HG03066 (cell line): ENCODE results near the gene DSCAM.

ENCODE experiments used
- ATAC-seq: cut with Tn5 transposase; IDR thresholded peaks from one replicate; pipeline ENCODE4 v1.9.1; 2021; ENCODE audit warnings: low read depth; ENCODE audit not compliant: unreplicated experiment

DSCAM gene

DNA sequence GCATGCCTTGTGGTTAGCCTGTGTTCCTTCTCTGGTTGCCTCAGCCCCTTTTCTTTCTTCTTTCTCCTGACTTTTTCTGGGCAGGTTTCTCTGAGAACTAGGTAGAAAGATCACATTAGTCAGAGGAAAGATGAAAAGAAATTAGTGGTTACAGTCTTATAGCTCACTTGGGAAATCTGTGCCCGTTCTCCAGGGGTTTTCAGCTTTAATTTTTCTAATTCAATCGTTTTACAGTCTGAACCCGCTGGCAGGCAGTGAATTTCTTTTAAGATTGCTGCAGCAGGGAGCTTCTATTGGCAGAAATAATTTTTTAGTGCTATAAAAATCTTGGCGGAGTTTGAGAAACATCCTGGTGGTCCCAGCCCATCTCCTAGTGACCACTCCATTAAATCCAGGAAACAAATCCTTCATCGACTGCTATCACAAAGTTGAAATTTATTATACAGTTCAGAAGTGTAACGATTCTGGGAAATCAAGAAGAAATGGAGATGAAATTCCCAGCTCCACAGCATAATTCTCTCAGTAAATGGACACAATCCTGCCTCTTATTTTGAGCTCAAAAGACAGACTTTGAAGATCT, 866.6 kb downstream of the DSCAM start:
- ATAC-seq, result no peak

DNA sequence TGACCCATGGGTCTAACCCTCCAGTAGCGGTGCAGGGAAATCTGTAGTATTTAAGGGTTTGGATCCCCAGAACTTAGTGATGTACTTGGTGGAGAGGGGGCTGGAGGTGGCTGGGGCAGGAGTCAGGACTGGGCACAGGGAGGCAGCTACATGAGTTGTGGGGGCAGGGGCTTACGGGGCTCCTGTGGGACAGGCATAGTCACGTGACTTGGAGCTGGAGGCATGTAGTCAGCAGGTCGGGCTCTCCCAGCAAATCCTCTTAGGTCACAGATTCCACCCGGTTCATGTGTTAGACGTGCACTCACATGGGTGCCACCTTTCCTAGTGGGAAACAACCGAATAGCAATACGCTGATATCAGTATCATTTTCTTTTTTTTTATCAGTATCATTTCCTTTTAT, 867.6 kb downstream of the DSCAM start:
- ATAC-seq, result no peak

DNA sequence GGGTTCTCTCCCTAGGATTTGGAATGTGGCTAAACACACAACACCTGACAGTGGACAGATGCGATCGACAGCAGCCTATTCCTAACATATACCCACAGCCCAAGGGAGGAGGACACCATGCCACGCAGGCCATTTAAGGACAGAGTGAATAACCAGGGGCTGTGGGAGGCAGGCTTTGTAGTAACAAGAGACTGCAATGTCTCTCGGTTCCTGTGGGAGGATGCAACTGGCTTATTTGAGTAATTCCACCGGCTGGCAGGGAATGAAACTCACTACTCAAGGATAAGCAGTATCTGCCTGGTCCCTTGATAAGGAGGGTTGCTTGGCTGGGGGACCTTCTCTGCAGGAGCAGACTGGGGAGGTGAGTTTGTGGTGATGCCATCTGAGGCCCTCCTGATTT, 870.2 kb downstream of the DSCAM start:
- no peak for ATAC-seq

DNA sequence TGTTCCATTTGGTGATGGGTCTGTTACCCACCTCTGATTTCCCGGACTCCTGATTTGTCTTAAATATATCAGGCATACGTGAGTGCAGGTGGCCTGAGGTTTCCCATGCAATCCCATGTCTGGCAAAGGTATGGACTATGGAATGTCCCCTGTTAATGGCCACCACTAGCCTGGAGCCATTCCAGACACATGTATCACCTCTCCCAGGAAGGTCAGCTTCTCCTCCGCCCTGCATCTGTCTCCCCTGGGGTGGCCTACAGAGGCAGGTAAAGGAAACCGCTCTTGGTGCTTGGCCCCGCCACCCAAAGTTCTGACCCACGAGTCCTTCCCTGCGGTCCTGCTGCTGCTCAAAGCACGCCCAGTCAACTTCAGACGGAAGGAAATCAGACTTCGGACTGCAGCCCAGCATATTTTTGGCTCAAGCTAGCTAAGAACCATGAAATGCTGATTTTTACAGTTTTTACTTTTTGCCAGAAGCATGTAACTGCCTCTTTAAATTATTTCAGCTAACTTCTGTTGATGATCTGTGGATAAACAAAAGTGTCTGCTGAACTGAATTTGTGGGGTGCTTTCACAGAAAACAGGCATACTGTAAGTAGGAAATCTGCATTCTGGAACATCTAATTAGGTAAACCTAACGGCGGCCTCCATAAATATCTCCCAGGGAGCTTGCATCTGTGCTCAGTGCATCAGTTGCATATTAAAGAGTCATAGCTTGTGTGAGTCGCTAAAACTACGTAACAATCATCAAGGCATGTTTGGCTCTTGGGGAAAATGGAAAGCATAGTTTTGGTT, 873.8 kb downstream of the DSCAM start:
- ATAC-seq, result no peak

DNA sequence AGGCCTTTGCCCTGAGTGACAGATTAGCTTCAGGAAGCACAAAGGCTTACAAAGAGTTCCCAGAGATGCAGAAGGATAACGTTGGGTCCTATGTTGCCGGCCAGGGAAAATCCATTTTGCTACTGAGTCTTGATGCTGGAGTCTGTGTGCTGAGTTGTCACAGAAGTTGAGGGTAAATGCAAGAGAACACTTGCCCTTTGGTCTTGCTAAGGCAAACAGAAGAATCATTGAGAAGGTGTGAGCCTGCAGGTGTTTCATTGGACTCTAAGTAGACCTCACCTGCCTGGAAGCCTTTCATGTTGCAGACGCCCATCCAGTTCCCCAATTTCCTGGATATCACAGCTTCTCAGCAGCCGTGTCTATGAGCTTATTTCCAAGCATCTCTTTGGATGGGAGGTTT, 874.5 kb downstream of the DSCAM start:
- ATAC-seq, result no peak

DNA sequence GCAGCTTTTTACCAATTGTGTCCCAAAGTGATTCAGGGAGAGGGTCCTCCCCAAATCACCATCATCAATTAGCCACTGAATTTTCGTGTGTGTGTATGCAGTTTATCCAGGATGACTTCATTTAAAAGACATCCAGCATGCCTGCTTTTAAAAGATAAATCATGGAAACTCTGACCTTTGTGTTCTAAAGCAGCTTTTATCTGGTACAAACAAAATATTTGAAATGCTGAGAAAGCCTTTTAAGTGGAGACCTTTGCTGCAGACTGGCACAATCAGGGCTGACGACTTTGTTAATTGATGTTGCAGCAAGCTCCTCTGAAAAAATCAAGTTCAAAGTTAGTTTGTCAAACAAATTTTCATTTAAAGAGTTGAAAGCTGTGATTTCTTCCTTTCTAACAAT, 875.0 kb downstream of the DSCAM start:
- ATAC-seq, result no peak

DNA sequence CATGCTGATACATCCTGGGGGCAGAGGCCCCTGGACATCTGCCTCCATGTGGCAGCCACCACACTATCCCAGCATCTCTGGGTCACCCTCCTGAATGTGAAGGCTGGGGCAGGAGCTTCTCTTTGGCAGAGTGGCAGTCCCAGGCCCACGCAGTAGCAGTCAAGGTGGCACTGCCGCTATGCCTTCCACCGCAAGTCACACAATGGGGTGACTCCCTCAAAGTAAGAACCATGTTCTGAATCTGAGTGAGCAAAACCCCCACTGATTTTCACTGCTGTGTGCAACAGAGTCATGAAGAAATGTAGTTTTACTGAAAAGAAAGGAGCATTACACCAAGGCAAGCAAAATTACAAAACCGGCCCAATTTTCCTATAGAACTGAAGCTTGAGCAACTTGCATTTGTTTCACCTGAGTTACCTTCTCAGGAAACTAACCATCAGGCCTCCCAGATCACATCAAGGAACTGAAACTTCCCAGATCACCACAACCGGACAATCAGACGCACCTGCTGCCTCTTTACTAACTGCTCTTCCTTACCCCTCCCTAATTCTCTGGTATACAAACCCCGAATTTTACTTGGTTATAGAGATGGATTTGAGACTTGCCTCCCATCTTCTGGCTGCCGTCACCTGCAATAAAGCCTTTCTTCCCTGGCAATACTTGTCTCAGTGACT, 877.1 kb downstream of the DSCAM start:
- no peak for ATAC-seq

DNA sequence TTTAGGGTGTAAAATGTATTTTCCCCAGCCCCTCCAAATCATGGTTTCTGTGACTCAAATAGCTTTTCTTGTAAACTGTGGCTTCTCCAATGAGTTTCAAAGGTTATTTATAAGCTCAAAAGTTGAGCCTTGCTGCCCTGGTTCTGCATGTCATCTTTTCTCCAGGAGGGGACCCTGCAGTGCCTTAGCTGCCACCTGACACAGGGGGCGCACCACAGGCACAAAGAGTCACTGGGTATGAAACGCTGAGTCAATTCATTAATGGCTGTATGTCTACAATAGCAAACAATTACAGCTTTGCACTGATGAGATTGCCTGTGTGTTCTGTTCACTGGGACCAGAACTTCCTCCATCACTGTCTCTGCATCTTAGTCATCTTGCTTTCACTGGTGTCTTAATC, 878.9 kb downstream of the DSCAM start:
- no peak for ATAC-seq

DNA sequence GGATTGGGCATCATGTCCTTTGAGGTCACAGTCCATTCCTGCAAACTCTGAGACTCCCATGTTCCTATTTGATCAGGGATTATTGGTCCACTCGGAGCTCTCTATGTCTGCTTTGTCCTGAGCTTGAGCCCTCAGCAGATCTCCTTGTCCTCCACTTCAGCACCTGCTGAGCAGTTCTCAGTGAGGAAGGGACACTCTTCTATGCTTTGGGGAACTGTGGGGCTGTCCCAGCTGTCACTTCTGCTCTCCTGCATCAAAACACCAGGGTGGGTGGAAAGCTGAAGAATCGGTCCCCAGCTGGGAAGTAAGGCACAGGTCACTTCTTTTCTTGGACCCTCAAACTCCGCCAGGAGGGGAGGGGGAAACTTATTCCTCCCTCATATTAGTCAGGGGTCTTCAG, 880.2 kb downstream of the DSCAM start:
- no peak for ATAC-seq

DNA sequence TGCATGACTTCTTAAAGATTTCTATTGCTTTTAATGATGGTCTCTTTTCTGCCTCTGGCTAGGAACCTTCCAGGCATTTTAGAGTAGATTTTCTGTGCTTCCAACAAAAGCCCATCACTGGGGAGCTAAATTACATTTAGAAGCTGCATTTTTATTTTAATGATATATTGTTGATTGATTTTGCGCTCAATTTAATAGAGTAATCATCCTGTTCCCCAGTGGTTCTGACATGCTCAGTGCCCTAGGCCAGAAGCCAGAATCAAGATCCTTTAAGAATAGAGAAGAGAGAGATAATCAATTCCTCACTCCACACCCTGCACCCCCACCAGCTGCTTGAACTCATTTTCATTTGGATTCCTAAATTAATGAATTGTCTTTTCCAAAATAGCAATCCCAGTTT, 881.9 kb downstream of the DSCAM start:
- ATAC-seq, result no peak

DNA sequence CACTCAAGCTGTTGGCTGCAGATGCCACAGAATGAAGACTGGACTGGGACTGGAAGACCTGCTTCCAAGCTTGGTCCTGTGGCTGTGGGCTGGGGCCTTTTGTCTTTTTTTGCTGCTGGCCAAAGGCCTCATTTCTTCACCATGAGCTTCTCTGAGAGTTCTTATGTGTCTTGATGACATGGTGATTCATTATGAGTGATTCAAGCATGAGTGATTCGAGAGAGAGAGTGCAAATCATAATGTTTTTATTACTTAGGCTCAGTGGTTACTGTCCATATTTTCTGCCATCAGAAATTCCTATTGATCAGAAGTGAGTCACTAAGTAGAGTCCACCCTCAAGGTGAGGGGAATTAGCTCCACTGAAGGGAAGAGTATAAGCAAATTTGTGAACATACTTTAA, 885.7 kb downstream of the DSCAM start:
- no peak for ATAC-seq
